ENCODE data around the gene NDUFV2.
"Not testable (repeated sequence)": the region's sequence is repeated elsewhere in the genome, so short reads cannot be mapped to it uniquely, and the experiment has no call there.

NDUFV2 gene

GRCh38 chr18:9091066-9091476 lies 11.4 kb upstream of the NDUFV2 start:
- DNase-seq (ENCODE audit: low spot score): peak; percentile 35

GRCh38 chr18:9092665-9093064 lies 9.8 kb upstream of the NDUFV2 start:
- no peak for DNase-seq (ENCODE audit: low spot score)

GRCh38 chr18:9093109-9093508 lies 9.4 kb upstream of the NDUFV2 start:
- not testable (repeated sequence) for DNase-seq (ENCODE audit: low spot score)

GRCh38 chr18:9094307-9095226 lies 7.9 kb upstream of the NDUFV2 start:
- no peak for DNase-seq (ENCODE audit: low spot score)

GRCh38 chr18:9095297-9096006 lies 7.0 kb upstream of the NDUFV2 start:
- peak; percentile 64 for DNase-seq (ENCODE audit: low spot score)

- no peak for DNase-seq (ENCODE audit: low spot score)
Observed at GRCh38 chr18:9096007-9096371, 6.5 kb upstream of the NDUFV2 start.

- DNase-seq (ENCODE audit: low spot score): no peak
Observed at GRCh38 chr18:9096685-9097084, 5.8 kb upstream of the NDUFV2 start.

- DNase-seq (ENCODE audit: low spot score): no peak
Observed at GRCh38 chr18:9097349-9097748, 5.2 kb upstream of the NDUFV2 start.

GRCh38 chr18:9100796-9101195 lies 1.7 kb upstream of the NDUFV2 start:
- DNase-seq (ENCODE audit: low spot score): no peak

GRCh38 chr18:9101730-9102507 lies 580 bp upstream of the NDUFV2 start:
- peak; percentile 63 for DNase-seq (ENCODE audit: low spot score)

GRCh38 chr18:9103376-9103873 lies 926 bp downstream of the NDUFV2 start:
- DNase-seq (ENCODE audit: low spot score): peak; percentile 33

- no peak for DNase-seq (ENCODE audit: low spot score)
Observed at GRCh38 chr18:9104244-9104901, 1.9 kb downstream of the NDUFV2 start.

- no peak for DNase-seq (ENCODE audit: low spot score)
Observed at GRCh38 chr18:9105420-9105819, 2.9 kb downstream of the NDUFV2 start.

GRCh38 chr18:9106094-9106493 lies 3.6 kb downstream of the NDUFV2 start:
- DNase-seq (ENCODE audit: low spot score): no peak

GRCh38 chr18:9106800-9107584 lies 4.5 kb downstream of the NDUFV2 start:
- DNase-seq (ENCODE audit: low spot score): no peak

- DNase-seq (ENCODE audit: low spot score): no peak
Observed at GRCh38 chr18:9108911-9109310, 6.4 kb downstream of the NDUFV2 start.

- DNase-seq (ENCODE audit: low spot score): no peak
Observed at GRCh38 chr18:9109523-9109922, 7.0 kb downstream of the NDUFV2 start.

GRCh38 chr18:9113468-9114149 lies 11.1 kb downstream of the NDUFV2 start:
- DNase-seq (ENCODE audit: low spot score): no peak

GRCh38 chr18:9115984-9116383 lies 13.5 kb downstream of the NDUFV2 start:
- no peak for DNase-seq (ENCODE audit: low spot score)
